ENCODE measurements around the gene EPB41L2.

DNA sequence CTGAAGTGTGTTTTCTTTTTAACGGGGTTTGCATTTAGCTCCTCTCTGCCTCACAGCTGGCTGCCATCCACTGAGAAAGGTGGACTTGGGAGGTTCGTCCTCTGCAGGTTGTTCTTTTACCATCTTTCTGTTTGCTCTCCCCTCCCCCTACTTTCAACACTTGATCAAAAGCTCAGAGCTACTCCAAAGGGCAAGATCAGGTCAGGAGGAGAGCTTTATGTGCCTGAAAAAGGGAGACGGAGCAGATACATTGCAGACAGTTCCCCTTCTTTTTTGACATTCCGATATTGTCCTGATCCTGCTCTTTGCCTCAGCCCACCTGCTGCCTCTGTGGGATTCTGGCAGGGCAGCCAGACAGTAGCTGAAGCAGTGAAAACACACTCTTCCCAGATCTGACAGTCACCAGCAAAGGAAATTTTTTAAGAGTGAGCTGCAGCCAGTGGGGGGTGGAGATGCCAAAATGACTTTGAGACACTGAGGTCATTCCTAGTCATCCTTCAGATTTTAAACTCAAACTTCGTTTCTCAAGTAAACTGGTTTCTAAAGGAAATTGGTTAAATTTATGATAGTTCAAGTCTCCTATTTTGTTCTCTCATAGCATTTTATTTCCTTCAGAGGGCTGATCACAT is 209.4 kb downstream of the EPB41L2 start:
- TF ChIP-seq, protein P1, sequence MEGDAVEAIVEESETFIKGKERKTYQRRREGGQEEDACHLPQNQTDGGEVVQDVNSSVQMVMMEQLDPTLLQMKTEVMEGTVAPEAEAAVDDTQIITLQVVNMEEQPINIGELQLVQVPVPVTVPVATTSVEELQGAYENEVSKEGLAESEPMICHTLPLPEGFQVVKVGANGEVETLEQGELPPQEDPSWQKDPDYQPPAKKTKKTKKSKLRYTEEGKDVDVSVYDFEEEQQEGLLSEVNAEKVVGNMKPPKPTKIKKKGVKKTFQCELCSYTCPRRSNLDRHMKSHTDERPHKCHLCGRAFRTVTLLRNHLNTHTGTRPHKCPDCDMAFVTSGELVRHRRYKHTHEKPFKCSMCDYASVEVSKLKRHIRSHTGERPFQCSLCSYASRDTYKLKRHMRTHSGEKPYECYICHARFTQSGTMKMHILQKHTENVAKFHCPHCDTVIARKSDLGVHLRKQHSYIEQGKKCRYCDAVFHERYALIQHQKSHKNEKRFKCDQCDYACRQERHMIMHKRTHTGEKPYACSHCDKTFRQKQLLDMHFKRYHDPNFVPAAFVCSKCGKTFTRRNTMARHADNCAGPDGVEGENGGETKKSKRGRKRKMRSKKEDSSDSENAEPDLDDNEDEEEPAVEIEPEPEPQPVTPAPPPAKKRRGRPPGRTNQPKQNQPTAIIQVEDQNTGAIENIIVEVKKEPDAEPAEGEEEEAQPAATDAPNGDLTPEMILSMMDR (IDR thresholded peaks at IDR 0.05; ENCODE audit: insufficient read depth, low read depth, low read length): no peak
- no peak for TF ChIP-seq EZH2 (IDR thresholded peaks at IDR 0.05; ENCODE audit: insufficient read depth, low read length)
